ENCODE measurements around the gene PDP2. TPM values are rescaled to one million over a fixed set of nuclear protein-coding genes. Genes with fewer than 3 reads are reported as not detected.
A peak's percentile ranks its signal among the peaks of the same experiment; 100 is the strongest.
"Not testable (repeated sequence)": the region's sequence is repeated elsewhere in the genome, so short reads cannot be mapped to it uniquely, and the experiment has no call there.

The PDP2 gene
- total RNA-seq, 2 donors from 2014 or later = 16.0 to 25.9 TPM

GRCh38 chr16:66895999-66896398 lies 15.7 kb downstream of the PDP2 start:
- Histone ChIP-seq H3K9ac (ENCODE audit: low read depth in 2 of 2, low read length in 2 of 2) (peak overlapping the region in 1 of 2 donors; percentile 76), H3K27me3 (no peaks in the 10 kb centered on the region), H3K27ac (peak overlapping the region; percentile 59), H3K36me3 (no peaks in the 10 kb centered on the region), H3K4me3 (no peak overlapping the region), H3K4me1 (peaks cover 22% of the 10 kb centered on the region), H3K9me3 (no peaks in the 10 kb centered on the region)
- intact Hi-C loops (cut with DNase I) = loop anchor here (5.0 kb wide), 1 partner anchor 36 kb away; the partner anchor contains the start of gene CIAO2B
- no peak for DNase-seq
- TF ChIP-seq CTCF (IDR thresholded peaks at IDR 0.05) = no peak

- Histone ChIP-seq H3K4me1 (peaks cover 22% of the 10 kb centered on the region), H3K27ac (peak overlapping the region; percentile 59)
- not testable (repeated sequence) for DNase-seq; H3K36me3 ChIP-seq; H3K9ac ChIP-seq (ENCODE audit: low read depth in 2 of 2, low read length in 2 of 2); H3K27me3 ChIP-seq; H3K9me3 ChIP-seq; H3K4me3 ChIP-seq
- intact Hi-C loops (cut with DNase I) = loop anchor here (5.0 kb wide), 1 partner anchor 36 kb away; the partner anchor contains the start of gene CIAO2B
These were observed 16.4 kb downstream of the PDP2 start for GRCh38 chr16:66896682-66897081.

- intact Hi-C loops (cut with DNase I) = loop anchor here (5.0 kb wide), 1 partner anchor 34 kb away; the partner anchor contains the start of gene CIAO2B
- DNase-seq = no peak
- H3K4me1 ChIP-seq = peaks cover 22% of the 10 kb centered on the region
These were observed 17.9 kb downstream of the PDP2 start for GRCh38 chr16:66898207-66898606.

GRCh38 chr16:66898933-66899309 lies 18.6 kb downstream of the PDP2 start:
- no peak for TF ChIP-seq CTCF (IDR thresholded peaks at IDR 0.05)
- Histone ChIP-seq H3K27ac (peak overlapping the region; percentile 59), H3K4me3 (no peak overlapping the region), H3K4me1 (peaks cover 22% of the 10 kb centered on the region), H3K9me3 (no peaks in the 10 kb centered on the region), H3K27me3 (no peaks in the 10 kb centered on the region), H3K36me3 (no peaks in the 10 kb centered on the region), H3K9ac (ENCODE audit: low read depth in 2 of 2, low read length in 2 of 2) (peak overlapping the region in 1 of 2 donors; percentile 9)
- intact Hi-C loops (cut with DNase I) = loop anchor here (5.0 kb wide), 1 partner anchor 33 kb away; the partner anchor contains the start of gene CIAO2B
- no peak for DNase-seq

More at GRCh38 chr16:66898207-66898606, 17.9 kb downstream of the PDP2 start:
- Histone ChIP-seq H3K27me3 (no peaks in the 10 kb centered on the region), H3K27ac (peak overlapping the region; percentile 22), H3K9ac (ENCODE audit: low read depth in 2 of 2, low read length in 2 of 2) (no peak overlapping the region), H3K9me3 (no peaks in the 10 kb centered on the region), H3K36me3 (no peaks in the 10 kb centered on the region), H3K4me3 (no peak overlapping the region)
- TF ChIP-seq CTCF (IDR thresholded peaks at IDR 0.05) = no peak

- peak overlapping the region in 1 of 2 donors; percentile 9 for H3K9ac ChIP-seq (ENCODE audit: low read depth in 2 of 2, low read length in 2 of 2)
- H3K27ac ChIP-seq = peak overlapping the region; percentile 59
- no peaks in the 10 kb centered on the region for H3K9me3 ChIP-seq
- no peak overlapping the region for H3K4me3 ChIP-seq
- H3K4me1 ChIP-seq = peaks cover 22% of the 10 kb centered on the region
- H3K36me3 ChIP-seq = no peaks in the 10 kb centered on the region
- DNase-seq = no peak
- TF ChIP-seq CTCF (IDR thresholded peaks at IDR 0.05) = no peak
- no peaks in the 10 kb centered on the region for H3K27me3 ChIP-seq
- intact Hi-C loops (cut with DNase I) = loop anchor here (5.0 kb wide), 1 partner anchor 33 kb away; the partner anchor contains the start of gene CIAO2B
These were observed 19.1 kb downstream of the PDP2 start for GRCh38 chr16:66899310-66899944.

Data from colonic mucosa (tissue), 4 donors.